ACHN (cell line): ENCODE data around the gene SUN1.
"Not testable (repeated sequence)": the region's sequence is repeated elsewhere in the genome, so short reads cannot be mapped to it uniquely, and the experiment has no call there.

ENCODE experiments used
- DNase-seq: peaks from one replicate; pipeline ENCODE4 v3.0.0-alpha.2; 2015
- in situ Hi-C: cut with HindIII; loops from 2 replicates; pipeline ENCODE4 v1.10.0; 2017; ENCODE audit warnings: low sequenced_read_pairs, low pct_ligation_motif_present, low pct_unique_long_range_greater_than_20kb

SUN1 gene

DNA sequence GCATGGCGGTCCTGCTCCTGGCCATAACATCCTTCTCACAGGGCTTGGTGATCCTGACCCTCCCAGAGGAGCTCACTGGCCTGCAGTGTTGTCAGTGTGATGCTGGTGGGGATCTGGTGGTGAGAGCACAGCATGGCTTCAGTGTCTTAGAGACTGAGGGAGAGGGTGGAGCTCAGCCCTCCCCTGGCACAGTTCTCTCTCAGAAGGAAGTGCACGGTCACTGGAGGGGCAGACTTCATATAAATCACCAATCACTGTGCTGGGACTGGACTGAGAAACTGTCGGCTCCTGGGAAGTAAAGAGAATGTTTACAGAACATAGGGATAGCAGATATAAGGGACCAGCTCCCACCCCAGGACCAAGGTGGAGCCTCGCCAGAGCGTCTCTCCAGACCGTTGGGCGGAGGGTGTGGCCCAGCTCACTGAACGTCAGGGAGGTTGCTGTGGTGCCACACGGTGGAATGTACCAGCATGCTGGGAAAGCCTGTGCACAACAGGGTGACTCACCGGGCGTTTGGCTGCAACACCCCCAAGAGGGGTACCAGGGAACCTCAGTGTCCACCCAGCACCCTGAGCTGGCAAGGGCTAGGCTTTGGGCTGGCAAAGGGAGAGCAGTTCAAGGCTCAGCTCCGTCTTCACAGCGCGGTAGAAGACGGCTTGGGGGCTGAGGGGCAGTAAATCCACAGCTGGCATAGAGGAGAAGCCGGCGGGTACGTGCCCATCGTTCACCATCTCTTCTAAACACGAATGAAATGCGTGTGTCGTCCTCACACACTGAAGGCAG is 35.3 kb downstream of the SUN1 start:
- peak; percentile 90 for DNase-seq
- in situ Hi-C loops = no loop called here

DNA sequence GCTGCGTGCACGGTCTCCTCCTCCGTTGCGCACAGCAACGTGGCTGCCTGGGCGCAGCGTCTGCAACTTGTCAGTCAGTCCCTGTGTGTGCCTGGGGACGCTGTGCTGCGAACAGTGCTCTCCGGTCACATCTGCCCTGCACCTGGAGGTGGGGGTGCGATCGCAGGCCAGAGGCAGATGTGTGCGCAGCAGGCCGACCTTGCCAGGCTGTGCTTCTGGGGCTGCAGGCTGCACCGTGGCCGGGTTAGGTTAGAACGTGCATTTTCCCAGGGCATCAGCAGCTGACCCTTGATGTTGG is 35.9 kb downstream of the SUN1 start:
- in situ Hi-C loops = no loop called here

DNA sequence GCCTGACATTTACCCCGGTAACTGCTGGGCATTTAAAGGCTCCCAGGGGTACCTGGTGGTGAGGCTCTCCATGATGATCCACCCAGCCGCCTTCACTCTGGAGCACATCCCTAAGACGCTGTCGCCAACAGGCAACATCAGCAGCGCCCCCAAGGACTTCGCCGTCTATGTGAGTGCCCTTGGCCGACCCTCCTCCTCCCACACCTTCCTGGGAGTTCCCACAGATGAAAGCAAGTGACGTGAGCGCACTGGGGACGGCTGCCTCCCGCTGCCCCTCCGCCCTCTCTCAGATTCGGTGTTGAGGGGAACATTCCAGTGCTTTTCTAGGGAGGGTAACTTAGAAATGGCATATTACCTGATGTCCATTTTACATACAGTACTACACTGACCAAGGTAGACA is 37.1 kb downstream of the SUN1 start:
- no peak for DNase-seq
- in situ Hi-C loops = no loop called here

More for the DNA sequence above, 35.9 kb downstream of the SUN1 start:
- no peak for DNase-seq

DNA sequence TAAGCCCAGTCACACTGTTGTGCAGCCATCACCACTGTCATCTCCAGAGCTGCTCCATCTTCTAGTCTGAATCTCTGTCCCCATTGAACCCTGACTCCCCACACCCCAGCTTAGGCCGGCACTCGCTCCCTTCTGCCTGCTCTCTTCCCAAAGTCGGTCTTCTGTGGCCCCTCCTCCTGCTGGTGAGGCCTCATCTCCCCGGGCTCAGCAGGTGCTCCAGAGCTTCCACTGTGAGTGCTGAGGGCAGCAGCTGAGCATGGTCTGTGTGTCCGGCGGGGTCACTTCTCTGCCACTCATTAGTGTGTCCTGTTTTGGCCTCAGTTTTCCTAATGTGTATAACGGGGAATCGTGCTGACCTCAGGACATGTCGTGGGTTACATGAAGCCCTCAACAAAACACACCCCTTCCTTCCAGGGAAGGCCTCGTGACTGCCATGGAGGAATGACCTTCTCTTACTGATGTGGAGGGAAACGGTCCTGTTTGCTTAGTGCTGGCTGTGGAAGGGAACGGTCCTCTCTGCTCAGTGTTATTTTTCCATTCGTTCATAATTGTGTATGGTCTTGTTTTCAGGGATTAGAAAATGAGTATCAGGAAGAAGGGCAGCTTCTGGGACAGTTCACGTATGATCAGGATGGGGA is 39.7 kb downstream of the SUN1 start:
- DNase-seq = no peak
- in situ Hi-C loops = no loop called here

DNA sequence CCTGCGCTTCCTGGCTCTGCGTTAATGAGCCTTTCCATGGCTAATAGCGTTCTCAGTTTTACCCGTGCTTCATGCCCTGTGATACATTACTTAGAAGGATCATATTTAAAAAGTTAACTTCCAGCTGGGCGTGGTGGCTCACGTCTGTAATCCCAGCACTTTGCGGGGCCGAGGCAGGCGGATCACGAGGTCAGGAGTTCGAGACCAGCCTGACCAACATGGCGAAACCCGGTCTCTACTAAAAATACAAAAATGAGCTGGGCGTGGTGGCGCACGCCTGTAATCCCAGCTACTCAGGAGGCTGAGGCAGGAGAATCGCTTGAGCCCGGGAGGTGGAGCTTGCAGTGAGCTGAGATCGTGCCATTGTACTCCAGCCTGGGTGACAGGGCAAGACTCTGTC is 40.4 kb downstream of the SUN1 start:
- in situ Hi-C loops, DNase-seq: not testable (repeated sequence)

DNA sequence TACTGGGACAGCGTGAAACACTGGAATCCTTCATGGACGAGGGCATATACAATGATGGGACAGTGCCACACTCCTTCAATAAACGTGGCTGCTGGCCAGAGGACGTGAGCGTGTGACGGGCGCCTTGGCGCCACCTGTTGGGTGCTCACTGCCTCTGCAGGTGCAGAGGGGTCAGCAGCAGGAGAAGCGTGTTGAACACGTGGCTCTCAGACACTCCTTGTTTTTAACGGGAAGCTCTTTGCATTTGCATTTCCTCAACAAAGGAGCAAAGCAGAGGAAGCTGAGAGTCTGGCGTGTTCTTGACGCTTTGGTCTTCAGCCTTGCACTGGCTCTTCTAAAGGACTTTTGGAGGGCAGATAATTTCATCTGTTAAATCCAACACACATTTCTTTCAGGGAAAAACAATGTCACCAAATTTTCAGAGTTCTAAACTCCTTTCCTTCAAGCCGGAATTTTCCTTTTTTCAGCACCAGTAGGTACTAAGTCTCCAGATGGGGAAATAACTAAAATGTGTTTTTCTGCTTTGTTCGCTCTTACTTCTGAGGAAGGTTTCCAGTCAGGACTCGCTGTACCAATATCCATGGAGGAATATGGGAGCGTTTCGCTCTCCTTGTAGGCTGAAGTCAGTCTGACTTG is 41.2 kb downstream of the SUN1 start:
- peak; percentile 87 for DNase-seq
- in situ Hi-C loops = no loop called here

DNA sequence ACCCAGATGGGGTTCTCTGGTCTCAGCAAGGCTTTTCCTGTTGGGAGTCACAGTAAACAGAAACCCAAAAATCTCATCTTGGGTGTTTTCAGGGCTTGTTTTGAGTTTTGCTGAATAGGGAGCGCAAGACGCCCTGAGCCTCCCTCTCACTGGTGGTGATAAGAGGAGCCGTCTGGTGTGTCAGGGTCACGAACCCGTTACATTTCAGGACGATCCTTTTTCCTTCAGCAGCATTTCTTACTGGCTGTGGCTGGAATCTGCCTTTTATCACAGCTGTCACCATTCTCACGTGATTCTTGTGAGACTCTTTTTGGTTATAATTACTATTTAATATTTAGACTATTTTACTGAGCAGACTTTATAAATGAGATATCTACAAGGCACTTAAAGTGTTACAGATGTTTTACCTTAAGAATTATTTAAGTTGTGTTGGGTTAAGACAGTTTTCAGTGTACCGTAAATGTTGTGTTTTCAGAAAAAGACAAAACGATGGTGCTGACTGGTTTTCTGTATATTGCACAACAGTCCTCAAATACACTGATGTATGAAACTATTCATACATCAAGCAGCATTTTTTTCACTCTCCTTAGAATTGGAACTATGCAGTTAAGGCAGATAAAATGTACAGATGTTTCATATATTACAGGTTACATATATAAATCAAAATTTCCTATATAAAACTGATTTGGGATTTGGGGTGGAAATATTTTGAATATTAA is 41.9 kb downstream of the SUN1 start:
- in situ Hi-C loops = no loop called here
- no peak for DNase-seq

DNA sequence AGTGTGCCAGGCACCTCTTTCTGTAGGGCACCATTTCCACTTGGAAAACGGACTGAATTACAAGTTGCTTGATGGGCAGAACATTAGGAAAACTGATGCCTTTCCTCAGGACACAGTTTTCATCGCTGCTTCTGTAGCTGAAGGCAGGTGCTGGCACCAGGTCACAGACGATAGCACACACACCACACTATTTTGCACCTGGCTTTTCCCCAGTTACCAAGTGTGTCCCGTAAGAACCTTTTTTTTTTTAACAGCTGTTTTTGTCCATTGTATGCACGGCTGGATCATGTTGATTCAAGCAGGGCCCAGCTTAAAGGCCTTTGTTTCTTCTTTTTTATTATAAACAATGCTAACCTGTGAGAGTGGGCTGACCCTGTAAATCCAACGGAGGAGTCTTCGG is 42.8 kb downstream of the SUN1 start:
- in situ Hi-C loops = no loop called here

DNA sequence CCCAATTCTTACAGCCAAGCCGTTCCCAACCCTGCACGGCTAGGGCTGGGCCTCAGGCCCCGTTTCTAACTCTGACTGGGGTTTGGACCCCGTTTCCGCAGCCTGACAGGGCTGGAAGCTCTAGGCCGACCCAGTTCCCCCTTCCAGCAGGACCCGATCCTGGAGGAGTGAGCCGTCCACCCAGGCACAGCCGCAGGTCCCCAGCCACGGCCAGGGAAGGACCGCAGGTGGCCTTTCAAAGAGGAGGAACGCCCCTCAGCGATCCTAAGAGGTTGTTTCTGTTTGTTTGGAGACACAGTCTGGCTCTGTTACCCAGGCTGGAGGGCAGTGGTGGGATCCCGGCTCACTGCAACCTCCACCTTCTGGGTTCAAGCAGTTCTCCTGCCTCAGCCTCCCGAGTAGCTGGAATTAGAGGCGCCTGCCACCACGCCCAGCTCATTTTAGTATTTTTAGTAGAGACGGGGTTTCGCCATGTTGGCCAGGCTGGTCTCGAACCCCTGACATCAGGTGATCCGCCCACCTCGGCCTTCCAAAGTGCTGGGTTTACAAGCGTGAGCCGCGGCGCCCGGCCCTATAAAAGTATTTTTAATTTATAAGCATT is 43.3 kb downstream of the SUN1 start:
- in situ Hi-C loops = no loop called here
- no peak for DNase-seq

More for the DNA sequence above, 42.8 kb downstream of the SUN1 start:
- no peak for DNase-seq

DNA sequence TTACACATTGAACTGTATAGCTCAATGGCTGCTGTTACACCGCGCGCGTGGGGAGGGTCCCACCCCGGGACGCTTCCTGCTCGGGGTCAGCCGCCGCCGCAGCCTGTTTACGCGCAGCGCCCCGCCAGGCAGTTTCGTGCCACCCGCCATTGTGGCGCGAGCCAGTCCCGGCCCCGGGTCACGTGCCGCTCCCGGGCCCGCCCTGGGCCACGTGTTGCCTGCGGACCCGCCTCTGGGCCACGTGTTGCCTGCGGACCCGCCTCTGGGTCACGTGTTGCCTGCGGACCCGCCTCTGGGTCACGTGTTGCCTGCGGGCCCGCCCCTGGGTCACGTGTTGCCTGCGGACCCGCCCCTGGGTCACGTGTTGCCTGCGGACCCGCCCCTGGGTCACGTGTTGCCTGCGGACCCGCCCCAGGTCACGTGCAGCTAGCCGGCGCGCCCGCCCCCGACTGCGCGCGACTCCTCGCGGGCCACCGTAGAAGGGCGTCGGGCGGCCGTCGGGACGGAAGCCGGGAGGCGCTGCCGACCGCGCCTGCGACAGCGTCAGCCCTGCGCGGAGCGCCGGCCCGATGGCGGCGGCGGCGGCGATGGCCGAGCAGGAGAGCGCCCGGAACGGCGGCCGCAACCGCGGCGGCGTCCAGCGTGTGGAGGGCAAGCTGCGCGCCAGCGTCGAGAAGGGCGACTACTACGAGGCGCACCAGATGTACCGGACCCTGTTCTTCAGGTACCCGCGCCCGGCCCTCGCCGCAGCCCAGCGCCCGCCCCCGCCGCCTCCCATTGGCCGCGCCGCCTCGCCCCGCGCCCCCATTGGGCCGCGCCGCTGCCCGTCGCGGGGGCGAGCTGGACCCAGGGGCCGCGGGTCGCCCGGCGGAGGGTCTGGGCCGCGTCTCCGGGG is 44.0 kb downstream of the SUN1 start, which contains the start of gene GET4:
Gene GET4 (plus strand): TSS at position 478 of the 895 bp plus-strand sequence. CDS start 92 bp downstream, at position 570.
- peak; percentile 98 for DNase-seq
- in situ Hi-C loops = no loop called here

DNA sequence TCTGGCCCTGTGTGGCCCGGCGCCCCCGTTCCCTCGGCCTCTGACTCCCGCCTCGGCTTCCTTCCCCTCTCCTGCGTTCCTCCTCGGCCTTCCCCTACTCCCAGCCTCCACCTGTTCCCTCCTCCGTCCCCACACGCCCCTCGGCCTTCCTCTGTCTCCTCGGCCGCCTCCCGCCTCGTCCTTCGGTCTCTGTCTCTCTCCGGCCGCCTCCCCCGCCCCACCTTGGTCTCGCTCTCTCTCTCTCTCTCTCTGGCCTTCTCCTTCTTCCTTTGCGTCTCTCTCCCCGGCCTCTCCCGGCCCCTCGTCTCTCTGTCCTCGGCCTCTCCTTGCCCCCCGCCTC is 44.7 kb downstream of the SUN1 start:
- peak; percentile 49 for DNase-seq
- in situ Hi-C loops = no loop called here

DNA sequence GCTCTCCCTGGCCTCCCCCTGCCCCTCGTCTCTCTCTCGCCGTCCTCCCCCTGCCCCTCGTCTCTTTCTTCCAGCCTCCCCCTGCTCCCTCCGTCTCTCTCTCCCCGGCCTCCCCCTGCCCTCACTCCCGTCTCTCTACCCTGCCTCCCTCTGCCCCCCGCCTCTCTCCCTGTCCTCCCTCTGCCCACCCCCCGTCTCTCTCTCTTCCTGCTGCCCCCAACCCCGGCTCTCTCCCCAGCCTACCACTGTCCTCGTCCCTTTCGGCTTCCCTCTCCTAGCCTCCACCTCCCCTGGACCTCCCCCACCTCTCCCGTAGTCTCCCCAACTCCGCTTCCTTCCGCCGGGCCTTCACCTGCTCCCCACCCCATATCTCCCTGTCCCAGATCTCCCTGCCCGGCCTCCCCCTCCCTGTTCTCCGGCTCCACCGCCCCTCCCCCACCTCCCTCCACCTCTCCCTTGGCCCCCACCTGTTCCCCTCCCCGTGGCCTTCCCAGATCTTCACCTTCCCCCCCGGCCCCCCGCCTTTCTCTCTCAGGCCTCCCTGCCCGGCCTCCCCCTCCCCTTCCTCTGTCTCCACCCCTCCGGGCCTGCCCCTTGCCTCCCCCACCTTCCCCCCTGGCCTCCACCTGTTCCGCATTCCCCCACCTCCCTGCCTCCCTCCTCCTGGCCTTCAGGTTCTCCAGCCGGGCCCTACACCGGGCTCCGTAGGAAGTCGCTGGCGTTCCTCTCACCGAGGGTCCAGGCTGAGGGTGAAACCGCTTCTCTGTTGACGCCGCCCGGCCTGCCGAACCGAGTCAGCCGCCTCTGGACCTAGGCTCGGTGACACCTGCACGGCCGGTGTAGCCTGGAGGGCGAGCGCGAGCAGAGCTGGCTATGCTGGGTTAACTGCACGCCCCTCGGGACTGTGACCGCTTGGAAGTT is 45.3 kb downstream of the SUN1 start:
- in situ Hi-C loops = no loop called here

DNA sequence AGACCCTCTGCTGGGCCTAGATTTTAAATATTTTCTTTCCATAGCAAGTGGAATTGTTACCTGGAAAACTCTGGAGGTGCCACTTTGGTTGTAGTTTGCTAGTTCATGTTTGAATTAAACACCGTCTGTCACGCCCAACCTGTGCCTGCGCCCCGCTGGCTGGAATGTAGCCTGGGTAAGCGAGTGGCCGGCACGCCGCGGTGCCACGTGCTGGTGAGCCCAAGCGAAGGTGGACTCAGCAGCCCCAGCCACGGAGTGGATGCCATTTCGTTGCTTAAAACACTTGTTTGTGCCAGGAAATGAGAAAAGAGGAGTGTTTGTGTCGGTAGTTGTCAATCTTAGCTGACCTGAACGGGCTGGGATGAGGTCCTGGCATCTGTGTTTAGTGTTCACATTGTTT is 46.8 kb downstream of the SUN1 start:
- DNase-seq = no peak
- in situ Hi-C loops = no loop called here

More for the DNA sequence above, 45.3 kb downstream of the SUN1 start:
- DNase-seq = peak; percentile 37

DNA sequence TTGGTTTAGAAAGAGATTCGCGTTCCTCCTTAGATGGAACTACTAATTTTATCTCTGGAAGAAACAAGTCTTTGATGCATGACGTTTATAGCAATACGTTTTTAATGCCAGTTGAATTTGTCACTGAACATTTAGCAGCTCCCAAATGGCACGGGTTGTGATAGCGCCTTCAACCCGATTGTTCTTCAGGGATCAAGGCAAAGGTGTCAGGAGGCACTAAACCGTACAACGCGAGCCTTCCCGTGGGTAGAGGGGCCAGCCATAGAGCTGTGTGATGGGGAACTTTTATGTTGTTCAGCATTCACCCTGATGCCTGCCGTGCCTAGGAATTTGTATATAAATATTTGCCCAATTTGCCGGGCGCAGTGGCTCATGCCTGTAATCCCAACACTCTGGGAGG is 47.4 kb downstream of the SUN1 start:
- in situ Hi-C loops = no loop called here

DNA sequence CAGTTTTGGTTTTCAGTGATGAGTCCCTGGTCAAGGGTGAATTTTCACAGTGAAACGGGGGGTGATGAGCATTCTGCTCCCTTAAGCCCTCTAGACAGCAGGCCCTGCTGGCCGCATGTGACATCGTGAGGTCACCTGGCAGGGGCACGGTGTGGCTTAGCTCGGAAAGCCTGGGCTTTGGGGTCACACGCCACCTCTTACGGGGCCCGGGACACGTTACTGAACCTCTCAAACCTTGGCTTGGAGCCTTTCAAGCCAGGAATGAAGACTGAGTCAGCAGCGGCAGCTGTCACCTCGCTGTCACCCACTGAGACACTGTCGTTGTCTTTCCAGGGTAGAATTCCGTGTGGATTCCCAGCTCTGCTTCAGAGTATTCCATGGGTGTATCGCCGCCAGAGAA is 48.2 kb downstream of the SUN1 start:
- DNase-seq = no peak
- in situ Hi-C loops = no loop called here

More for the DNA sequence above, 47.4 kb downstream of the SUN1 start:
- DNase-seq = no peak

DNA sequence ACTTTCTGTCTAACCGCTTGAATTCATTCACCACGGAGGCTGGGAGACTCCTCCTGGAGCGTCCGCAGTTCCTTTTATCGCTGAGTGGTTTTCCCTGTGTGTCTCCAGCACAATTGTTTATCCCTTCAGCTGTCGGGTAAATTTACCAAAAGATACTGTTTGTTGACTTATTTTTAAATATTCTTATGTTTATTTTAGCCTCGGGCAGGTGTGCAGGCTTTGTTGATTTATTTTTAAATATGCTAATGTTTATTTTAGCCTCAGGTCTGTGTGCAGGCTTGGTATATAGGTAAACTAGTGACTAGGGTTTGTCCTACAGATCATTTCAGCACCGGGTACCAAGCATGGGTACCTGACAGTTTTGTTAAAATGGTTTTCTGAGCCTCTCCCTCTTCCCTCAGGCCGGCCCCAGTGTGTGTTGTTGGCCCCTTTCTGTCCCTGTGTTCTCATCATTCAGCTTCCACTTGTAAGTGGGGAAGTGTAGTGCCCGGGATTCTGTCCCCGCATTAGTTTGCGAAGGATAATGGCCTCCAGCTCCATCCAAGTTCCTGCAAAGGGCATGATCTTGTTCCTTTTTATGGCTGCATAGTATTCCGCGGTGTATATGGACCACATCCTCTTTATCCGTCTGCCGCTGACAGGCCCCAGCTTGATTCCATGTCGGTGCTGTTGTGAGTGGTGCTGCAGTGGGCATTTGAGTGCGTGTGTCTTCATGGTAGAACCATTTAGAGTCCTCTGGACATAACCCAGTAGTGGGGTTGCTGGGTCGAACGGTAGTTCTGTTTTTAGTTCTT is 49.4 kb downstream of the SUN1 start:
- in situ Hi-C loops = no loop called here
- DNase-seq = no peak
